SH-SY5Y (cell line): ENCODE results near the gene PHLPP1.

Experiments
- GATA2 ChIP-seq: IDR thresholded peaks from 2 replicates; pipeline ENCODE4 v1.6.1; 2011; ENCODE audit warnings: mild to moderate bottlenecking, low read depth, low read length
- GATA3 ChIP-seq: IDR thresholded peaks from 2 replicates; pipeline ENCODE4 v1.6.1; 2011; ENCODE audit warnings: low read depth, mild to moderate bottlenecking, low read length, moderate library complexity

DNA sequence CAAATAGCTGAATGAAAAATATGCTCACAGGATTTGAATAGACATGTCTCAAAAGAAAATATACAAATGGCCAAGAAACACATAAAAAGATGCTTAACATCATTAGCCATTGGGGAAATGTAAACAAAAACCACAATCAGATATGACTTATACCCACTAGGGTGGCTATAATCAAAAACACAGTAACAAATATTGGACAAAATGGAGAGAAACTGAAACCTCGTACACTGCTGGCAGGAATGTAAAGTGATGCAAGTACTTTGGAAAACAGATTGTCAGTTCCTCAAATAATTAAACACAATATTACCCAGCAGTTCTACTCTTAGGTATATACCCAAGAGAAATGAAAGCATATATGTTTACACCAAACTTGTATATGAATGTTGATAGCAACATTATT lies 213.0 kb downstream of the PHLPP1 start:
- TF ChIP-seq GATA2, result no peak
- TF ChIP-seq GATA3, result no peak
